GM18907 (cell line): ENCODE results near the gene HRH2.
"Not testable (repeated sequence)": the region's sequence is repeated elsewhere in the genome, so short reads cannot be mapped to it uniquely, and the experiment has no call there.

Experiments
- ATAC-seq: cut with Tn5 transposase; IDR thresholded peaks from one replicate; pipeline ENCODE4 v1.9.1; 2021; ENCODE audit warnings: mild to moderate bottlenecking, moderate library complexity; ENCODE audit not compliant: unreplicated experiment

HRH2 gene

GRCh38 chr5:175657593-175658271 is at the start of gene HRH2:
Gene HRH2 (plus strand): TSS chr5:175658071. CDS start chr5:175683234, 25,163 bp downstream.
- no peak for ATAC-seq

GRCh38 chr5:175609526-175609925 is 48.3 kb upstream of the HRH2 start:
- ATAC-seq: no peak

GRCh38 chr5:175610381-175610780 is 47.5 kb upstream of the HRH2 start:
- no peak for ATAC-seq

- no peak for ATAC-seq
Measured at GRCh38 chr5:175610898-175611297, 47.0 kb upstream of the HRH2 start.

GRCh38 chr5:175614223-175614815 is 43.6 kb upstream of the HRH2 start:
- no peak for ATAC-seq

- no peak for ATAC-seq
Measured at GRCh38 chr5:175614861-175615260, 43.0 kb upstream of the HRH2 start.

- ATAC-seq: no peak
Measured at GRCh38 chr5:175616083-175616482, 41.8 kb upstream of the HRH2 start.

GRCh38 chr5:175616527-175616926 is 41.3 kb upstream of the HRH2 start:
- not testable (repeated sequence) for ATAC-seq

- no peak for ATAC-seq
Measured at GRCh38 chr5:175617447-175617846, 40.4 kb upstream of the HRH2 start.

- ATAC-seq: no peak
Measured at GRCh38 chr5:175620527-175620926, 37.3 kb upstream of the HRH2 start.

- no peak for ATAC-seq
Measured at GRCh38 chr5:175621971-175622370, 35.9 kb upstream of the HRH2 start.

- no peak for ATAC-seq
Measured at GRCh38 chr5:175623088-175623487, 34.8 kb upstream of the HRH2 start.

GRCh38 chr5:175624316-175624715 is 33.6 kb upstream of the HRH2 start:
- no peak for ATAC-seq

GRCh38 chr5:175627005-175627404 is 30.9 kb upstream of the HRH2 start:
- ATAC-seq: no peak

- ATAC-seq: no peak
Measured at GRCh38 chr5:175627739-175628138, 30.1 kb upstream of the HRH2 start.

- ATAC-seq: no peak
Measured at GRCh38 chr5:175628668-175629067, 29.2 kb upstream of the HRH2 start.

- ATAC-seq: no peak
Measured at GRCh38 chr5:175629261-175629660, 28.6 kb upstream of the HRH2 start.

GRCh38 chr5:175629793-175630192 is 28.1 kb upstream of the HRH2 start:
- ATAC-seq: no peak

GRCh38 chr5:175635854-175636584 is 21.9 kb upstream of the HRH2 start:
- no peak for ATAC-seq

- no peak for ATAC-seq
Measured at GRCh38 chr5:175638305-175638704, 19.6 kb upstream of the HRH2 start.

GRCh38 chr5:175640106-175640775 is 17.6 kb upstream of the HRH2 start:
- ATAC-seq: no peak

- no peak for ATAC-seq
Measured at GRCh38 chr5:175642998-175643397, 14.9 kb upstream of the HRH2 start.
